Bone marrow (tissue), 2 donors: ENCODE measurements around the gene ZFYVE28.

Source experiments
- DNase-seq, 2 donors: peaks; one replicate each; lab custom pipeline; 2025; lab: John Stamatoyannopoulos, UW

The ZFYVE28 gene

GRCh38 chr4:2271279-2272025 is 147.0 kb downstream of the ZFYVE28 start:
- no peak for DNase-seq

- DNase-seq: no peak
Measured at GRCh38 chr4:2270341-2271165, 147.9 kb downstream of the ZFYVE28 start.

GRCh38 chr4:2269618-2270163 is 148.8 kb downstream of the ZFYVE28 start:
- no peak for DNase-seq

GRCh38 chr4:2269206-2269531 is 149.3 kb downstream of the ZFYVE28 start:
- DNase-seq: no peak

- no peak for DNase-seq
Measured at GRCh38 chr4:2268357-2269205, 149.9 kb downstream of the ZFYVE28 start.

GRCh38 chr4:2267841-2268240 is 150.6 kb downstream of the ZFYVE28 start:
- no peak for DNase-seq

- DNase-seq: no peak
Measured at GRCh38 chr4:2267320-2267811, 151.1 kb downstream of the ZFYVE28 start.

- DNase-seq: no peak
Measured at GRCh38 chr4:2266821-2267220, 151.6 kb downstream of the ZFYVE28 start.

GRCh38 chr4:2266181-2266580 is 152.3 kb downstream of the ZFYVE28 start:
- DNase-seq: no peak

GRCh38 chr4:2265113-2266110 is 153.0 kb downstream of the ZFYVE28 start:
- DNase-seq: no peak

GRCh38 chr4:2264481-2265041 is 153.9 kb downstream of the ZFYVE28 start:
- DNase-seq: no peak

GRCh38 chr4:2263926-2264321 is 154.5 kb downstream of the ZFYVE28 start:
- no peak for DNase-seq

GRCh38 chr4:2262944-2263250 is 155.5 kb downstream of the ZFYVE28 start:
- no peak for DNase-seq

GRCh38 chr4:2262145-2262943 is 156.1 kb downstream of the ZFYVE28 start:
- DNase-seq: peak; percentile 86 to 97

- no peak for DNase-seq
Measured at GRCh38 chr4:2261853-2262144, 156.6 kb downstream of the ZFYVE28 start, which contains the start of gene MXD4. Gene MXD4 (minus strand): TSS chr4:2262109. CDS start chr4:2261980, 129 bp downstream.

GRCh38 chr4:2261110-2261852 is 157.2 kb downstream of the ZFYVE28 start:
- DNase-seq: no peak

GRCh38 chr4:2260344-2261109 is 157.9 kb downstream of the ZFYVE28 start:
- no peak for DNase-seq
